Kidney epithelial cell (primary cell): ENCODE results near the gene WDHD1. TPM values are rescaled to one million over a fixed set of nuclear protein-coding genes. Genes with fewer than 3 reads are reported as not detected.
"Not testable (repeated sequence)": the region's sequence is repeated elsewhere in the genome, so short reads cannot be mapped to it uniquely, and the experiment has no call there.

ENCODE experiments used
- DNase-seq: peaks from one replicate; pipeline ENCODE4 v3.0.0-alpha.2; 2010; ENCODE audit warnings: low read depth
- H3K27me3 ChIP-seq: 2 replicates; pipeline ENCODE4 v1.6.0; 2011; ENCODE audit warnings: low read length; ENCODE audit not compliant: control insufficient read depth, insufficient read depth
- H3K36me3 ChIP-seq: 2 replicates; pipeline ENCODE4 v1.5.1; 2011; ENCODE audit warnings: low read length; ENCODE audit not compliant: control insufficient read depth, insufficient read depth
- H3K4me3 ChIP-seq: 2 replicates; pipeline ENCODE4 v1.5.1; 2011; ENCODE audit warnings: low read depth, mild to moderate bottlenecking, control low read depth, low read length
- CTCF ChIP-seq: IDR thresholded peaks from 2 replicates; pipeline ENCODE4 v1.5.1; 2011; ENCODE audit warnings: mild to moderate bottlenecking, moderate library complexity, low read length, control low read depth, inconsistent platforms; ENCODE audit not compliant: insufficient read depth, poor library complexity, severe bottlenecking
- total RNA-seq: library from RNA; depleted of rRNA; stranded (reverse); fragments of >200 nt; gene quantifications from 2 replicates; pipeline ENCODE4 v1.2.3, GENCODE V29; 2015

Gene WDHD1
- total RNA-seq, 1 donor from 2014 or later = 8.0 TPM

GRCh38 chr14:54922598-54922997 lies 104.3 kb downstream of the WDHD1 start:
- H3K27me3 ChIP-seq = no peaks in the 10 kb centered on the region
- no peak for TF ChIP-seq CTCF
- no peak for DNase-seq
- no peaks in the 10 kb centered on the region for H3K36me3 ChIP-seq
- H3K4me3 ChIP-seq = no peak overlapping the region

GRCh38 chr14:54920052-54920451 lies 106.8 kb downstream of the WDHD1 start:
- no peaks in the 10 kb centered on the region for H3K27me3 ChIP-seq
- no peak for TF ChIP-seq CTCF
- no peak for DNase-seq
- H3K36me3 ChIP-seq = no peaks in the 10 kb centered on the region
- H3K4me3 ChIP-seq = no peak overlapping the region

GRCh38 chr14:54919330-54919729 lies 107.6 kb downstream of the WDHD1 start:
- H3K4me3 ChIP-seq = no peak overlapping the region
- H3K27me3 ChIP-seq = no peaks in the 10 kb centered on the region
- no peaks in the 10 kb centered on the region for H3K36me3 ChIP-seq
- no peak for DNase-seq
- TF ChIP-seq CTCF = no peak

GRCh38 chr14:54918427-54918826 lies 108.5 kb downstream of the WDHD1 start:
- Histone ChIP-seq H3K27me3 (no peaks in the 10 kb centered on the region), H3K4me3 (no peak overlapping the region), H3K36me3 (no peaks in the 10 kb centered on the region)
- no peak for DNase-seq
- no peak for TF ChIP-seq CTCF

GRCh38 chr14:54916101-54916500 lies 110.8 kb downstream of the WDHD1 start:
- no peak for TF ChIP-seq CTCF
- H3K27me3 ChIP-seq = no peaks in the 10 kb centered on the region
- DNase-seq = no peak
- no peak overlapping the region for H3K4me3 ChIP-seq
- no peaks in the 10 kb centered on the region for H3K36me3 ChIP-seq

GRCh38 chr14:54909817-54910558 lies 116.9 kb downstream of the WDHD1 start:
- no peak for TF ChIP-seq CTCF
- DNase-seq = no peak
- H3K27me3 ChIP-seq = no peaks in the 10 kb centered on the region
- no peaks in the 10 kb centered on the region for H3K36me3 ChIP-seq
- H3K4me3 ChIP-seq = no peak overlapping the region

- not testable (repeated sequence) for H3K36me3 ChIP-seq, H3K4me3 ChIP-seq, H3K27me3 ChIP-seq, DNase-seq
Observed at GRCh38 chr14:54908973-54909372, 117.9 kb downstream of the WDHD1 start.
